NCI-H82 (cell line): ENCODE results near the gene MEIS2.

Experiments used
- DNase-seq: peaks from one replicate; lab custom pipeline; 2025; lab: John Stamatoyannopoulos, UW

The MEIS2 gene

DNA sequence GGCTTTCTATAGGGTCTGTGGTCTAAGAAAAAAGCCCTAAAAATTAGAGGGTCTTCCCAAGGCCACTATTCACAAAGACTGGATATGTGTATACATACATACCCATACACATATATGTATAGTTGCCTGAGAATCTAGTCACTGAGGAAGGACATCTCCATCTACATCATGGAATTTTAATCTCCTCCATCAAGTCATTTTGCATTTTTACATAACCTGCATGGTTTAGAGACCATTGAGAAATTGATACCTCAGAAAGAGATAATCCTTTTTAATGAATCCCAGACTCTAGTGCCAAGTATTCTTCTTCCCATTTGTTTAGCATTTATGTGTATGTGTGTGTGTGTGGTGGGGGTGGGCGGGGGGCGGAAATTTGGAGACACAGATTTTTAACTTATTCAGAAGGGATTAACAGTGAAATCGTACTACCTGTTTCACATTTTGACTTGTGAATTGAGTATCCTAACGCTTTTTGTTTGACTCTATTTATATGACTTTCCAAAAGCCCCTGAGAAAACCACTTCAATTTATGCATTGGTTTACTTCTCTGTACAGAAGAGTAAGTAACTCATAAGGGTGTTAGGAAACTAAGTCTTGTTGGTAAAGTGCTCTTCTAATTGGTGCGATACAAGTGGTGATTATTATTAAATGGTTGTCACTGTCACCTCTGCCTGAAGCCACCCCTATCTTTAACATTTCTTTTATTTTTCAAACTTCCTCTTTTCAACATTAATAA is 166.9 kb downstream of the MEIS2 start:
- DNase-seq: no peak

DNA sequence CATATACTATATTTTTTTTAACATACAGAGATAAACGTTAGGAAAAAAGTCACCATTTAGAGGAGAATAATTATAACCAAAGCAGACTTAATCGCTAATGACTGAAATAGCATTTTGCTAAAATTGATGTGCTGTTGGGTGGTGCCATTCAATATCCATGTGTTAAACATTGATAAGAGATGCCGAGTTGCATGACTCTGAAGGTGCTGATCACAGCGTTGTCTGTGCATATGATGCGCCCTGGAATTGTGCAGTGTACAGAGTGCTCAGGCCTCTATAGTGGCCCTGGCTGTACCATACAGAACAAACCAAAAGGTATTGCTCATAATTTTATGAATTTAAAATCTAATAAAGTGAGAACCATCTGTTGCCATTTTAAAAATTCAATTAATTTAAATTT is 168.3 kb downstream of the MEIS2 start:
- no peak for DNase-seq

DNA sequence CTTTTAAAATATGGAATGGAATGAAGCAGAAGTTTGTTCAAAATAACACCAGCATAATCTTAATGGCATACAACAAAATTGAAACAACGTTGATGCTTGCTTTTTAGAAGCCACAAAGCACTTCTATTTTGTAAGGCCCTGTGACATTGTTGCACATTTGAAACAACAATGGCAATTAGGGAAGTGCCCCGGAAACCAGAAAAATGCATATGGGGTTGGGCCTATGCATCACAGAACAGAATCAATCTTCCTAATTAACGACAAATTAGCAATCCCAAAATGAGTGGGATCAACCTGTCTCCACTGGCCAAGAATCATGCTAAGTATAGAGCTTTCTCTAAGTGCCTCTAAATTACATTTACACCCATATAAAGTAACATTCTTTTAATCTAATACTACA is 168.9 kb downstream of the MEIS2 start:
- DNase-seq: no peak

- DNase-seq: no peak
Observed at GRCh38 chr15:36926427-36926825, 173.9 kb downstream of the MEIS2 start.

GRCh38 chr15:36925653-36926426 is 174.5 kb downstream of the MEIS2 start:
- DNase-seq: no peak

DNA sequence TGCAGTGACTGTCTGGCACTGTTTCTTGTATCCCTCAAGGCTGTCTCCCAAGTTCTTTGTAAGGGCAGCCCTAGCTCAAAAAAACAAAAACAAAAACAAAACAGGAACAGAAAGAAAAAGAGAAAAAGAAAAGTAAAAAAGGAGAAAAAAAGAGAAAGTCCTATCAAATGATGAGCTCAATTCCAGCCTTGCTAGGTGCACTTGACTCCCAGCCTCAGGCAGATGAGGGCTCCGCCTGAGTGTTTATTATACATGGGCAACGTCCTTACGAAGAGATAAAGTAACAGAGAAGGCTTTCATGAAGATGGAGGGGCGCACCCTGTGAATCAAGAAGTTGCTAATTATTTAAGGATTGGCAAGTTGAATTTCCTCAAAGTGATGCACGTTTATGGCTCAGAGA is 175.3 kb downstream of the MEIS2 start:
- no peak for DNase-seq

DNA sequence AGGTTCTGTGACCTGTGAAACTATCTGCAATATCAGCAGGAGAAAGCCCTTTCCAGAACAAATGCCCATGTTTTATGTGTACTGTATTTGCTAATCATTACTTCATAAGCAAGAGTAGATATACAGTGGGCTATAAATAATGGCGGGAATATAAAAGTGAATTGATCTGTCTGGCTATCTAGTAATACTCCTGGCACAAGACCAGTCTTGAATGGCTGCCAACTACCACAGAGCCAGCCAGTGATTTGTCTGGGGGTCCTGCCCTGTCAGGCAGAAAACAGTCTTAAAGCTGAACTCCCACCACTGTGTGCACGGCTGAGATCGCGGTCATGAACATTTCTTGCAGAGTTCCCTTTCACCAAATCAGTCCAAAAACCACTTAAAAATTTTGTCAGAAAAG is 176.3 kb downstream of the MEIS2 start:
- no peak for DNase-seq

GRCh38 chr15:36921484-36922091 is 178.8 kb downstream of the MEIS2 start:
- no peak for DNase-seq

DNA sequence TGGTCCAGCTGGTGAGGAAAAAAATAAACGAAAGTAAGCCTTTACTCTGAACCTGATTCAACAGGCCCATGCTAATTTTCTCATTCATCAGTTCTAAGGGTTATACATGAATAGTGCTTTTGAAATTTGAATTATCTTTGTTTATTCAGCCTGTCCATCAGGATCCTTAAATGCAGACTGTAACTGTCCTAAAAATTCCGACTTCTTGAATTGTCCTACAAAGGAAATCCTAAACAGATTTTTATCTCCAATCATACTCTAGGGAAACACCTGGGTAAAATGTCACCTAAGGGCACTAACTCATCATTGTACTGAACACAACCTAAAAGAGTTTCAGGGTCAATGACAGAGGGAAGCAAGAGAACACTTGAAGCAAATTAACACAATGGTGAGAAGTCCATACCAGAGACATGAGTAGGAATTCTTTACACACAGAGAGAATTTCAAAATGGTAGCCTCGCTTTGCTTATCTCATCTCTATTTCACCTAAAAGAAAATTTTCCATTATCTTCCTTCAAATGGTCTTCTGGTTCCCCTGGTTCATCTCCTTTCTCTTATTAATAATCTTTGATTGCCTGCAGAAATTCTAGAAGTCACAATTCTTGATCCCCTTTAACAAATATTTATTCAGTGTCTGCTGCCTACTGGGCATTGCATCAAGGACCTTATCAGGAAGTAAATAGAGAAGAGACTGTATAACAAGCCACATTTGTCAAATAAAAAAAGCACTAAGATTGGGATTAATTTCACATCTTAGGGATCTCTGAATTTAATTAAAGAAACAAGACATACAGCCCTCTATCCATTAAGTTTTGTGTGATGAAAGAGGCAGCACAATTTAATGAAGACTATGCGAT is 182.7 kb downstream of the MEIS2 start:
- DNase-seq: no peak

GRCh38 chr15:36914960-36915808 is 185.2 kb downstream of the MEIS2 start:
- DNase-seq: no peak

- DNase-seq: no peak
Observed at GRCh38 chr15:36914466-36914865, 185.9 kb downstream of the MEIS2 start.

GRCh38 chr15:36912311-36912712 is 188.0 kb downstream of the MEIS2 start:
- DNase-seq: no peak

- no peak for DNase-seq
Observed at GRCh38 chr15:36911322-36911944, 188.9 kb downstream of the MEIS2 start.

GRCh38 chr15:36908991-36909390 is 191.4 kb downstream of the MEIS2 start:
- no peak for DNase-seq

- DNase-seq: peak; percentile 19
Observed at GRCh38 chr15:36907295-36907694, 193.1 kb downstream of the MEIS2 start.

- peak; percentile 49 for DNase-seq
Observed at GRCh38 chr15:36905908-36906307, 194.4 kb downstream of the MEIS2 start.

- peak; percentile 66 for DNase-seq
Observed at GRCh38 chr15:36904715-36905114, 195.6 kb downstream of the MEIS2 start.

GRCh38 chr15:36903922-36904556 is 196.3 kb downstream of the MEIS2 start:
- peak; percentile 86 for DNase-seq

GRCh38 chr15:36903195-36903594 is 197.2 kb downstream of the MEIS2 start:
- no peak for DNase-seq

DNA sequence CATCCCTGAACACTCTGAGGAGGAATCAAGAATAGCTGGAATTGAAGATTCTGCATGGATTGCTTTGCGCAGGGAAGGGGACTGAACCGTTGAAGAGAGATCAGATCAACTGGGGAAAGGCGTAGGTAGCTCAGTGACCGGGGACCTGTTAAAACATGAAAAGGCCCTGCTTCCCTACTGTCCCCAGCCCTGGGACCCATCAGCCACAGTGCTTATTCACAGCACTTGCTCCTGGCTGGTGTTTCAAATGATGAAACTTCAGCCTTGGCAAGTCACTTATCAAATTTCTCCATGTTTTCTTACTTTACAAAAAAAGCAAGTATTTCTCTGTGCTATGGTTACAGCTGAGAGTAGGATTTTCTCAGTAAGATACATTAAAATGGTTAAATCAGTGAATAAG is 199.3 kb downstream of the MEIS2 start:
- DNase-seq: no peak
